K562 (cell line): ENCODE data around the gene SHROOM3. TPM values are rescaled to one million over a fixed set of nuclear protein-coding genes. Genes with fewer than 3 reads are reported as not detected.

ENCODE experiments used
- ATAC-seq: fragments of 200-7000 bp; cut with Tn5 transposase; 3 replicates; pipeline ENCODE4 v1.9.1; 2020; ENCODE audit warnings: moderate library complexity
- BruUV-seq: library from RNA; stranded (reverse); fragments of 400-500 nt; replicated peaks from 2 replicates; lab custom pipeline; 2021; lab: Mats Ljungman, UMichigan
- CTCF ChIA-PET: fragments of 300-600 bp; formaldehyde crosslinking; extraction: SDS; loops from one replicate; lab custom pipeline; 2021; ENCODE audit warnings: low intra/inter-chr PET ratio; lab: Yijun Ruan, JAX
- POLR2A ChIA-PET: fragments of 300-600, 350-650 bp; sonication (Branson Sonifier 250); formaldehyde crosslinking; extraction: SDS; loops from one replicate; lab custom pipeline; 2021; ENCODE audit warnings: antibody characterized with exemption, inconsistent platforms; lab: Yijun Ruan, JAX
- DNase-seq, 4 experiments: peaks; one replicate each; pipeline versions ENCODE4 v3.0.0 to v3.0.0-alpha.2; 2011 to 2018; ENCODE audit warnings: low spot score in 3 of 4, mixed read lengths in 3 of 4; ENCODE audit errors: extremely low read depth in 1 of 4
- FAIRE-seq: peaks from 2 replicates; lab custom pipeline; 2011; peaks lifted over from hg19 to GRCh38; lab: Jason Lieb, UNC
- H2AFZ ChIP-seq: 2 replicates; pipeline ENCODE4 v1.6.0; 2011; ENCODE audit warnings: low read depth, low read length, control low read depth, inconsistent platforms
- H3K27ac ChIP-seq: fragments of 200-600 bp; 3 replicates; pipeline ENCODE4 v1.8.0; 2011; ENCODE audit warnings: low read depth, mild to moderate bottlenecking, control low read depth, inconsistent platforms, low read length, moderate library complexity, mixed read lengths; ENCODE audit errors: extremely low read depth
- H3K27me3 ChIP-seq, 2 experiments: fragments of 300-600 bp in 1 of 2; 2 replicates in 1 of 2; 3 replicates in 1 of 2; pipeline versions ENCODE4 v1.6.0 to v1.8.0; 2011; ENCODE audit warnings: inconsistent platforms in 2 of 2, low read length in 2 of 2, mild to moderate bottlenecking in 1 of 2, mixed read lengths in 1 of 2, moderate library complexity in 1 of 2; ENCODE audit not compliant: control insufficient read depth in 2 of 2, insufficient read depth in 2 of 2
- H3K36me3 ChIP-seq: fragments of 300-600 bp; 3 replicates; pipeline ENCODE4 v1.8.0; 2011; ENCODE audit warnings: mild to moderate bottlenecking, low read length, inconsistent platforms; ENCODE audit not compliant: control insufficient read depth, insufficient read depth
- H3K4me1 ChIP-seq, 2 experiments: fragments of 200-600 bp in 1 of 2; replicated peaks in 1 of 2; 2 replicates in 1 of 2; 3 replicates in 1 of 2; pipeline versions ENCODE4 v1.5.1 to v1.8.0; 2011; ENCODE audit warnings: inconsistent platforms in 2 of 2, low read length in 2 of 2, mild to moderate bottlenecking in 1 of 2, mixed read lengths in 1 of 2, moderate library complexity in 1 of 2; ENCODE audit not compliant: control insufficient read depth in 2 of 2, insufficient read depth in 2 of 2
- H3K4me2 ChIP-seq: 2 replicates; pipeline ENCODE4 v1.6.1; 2011; ENCODE audit warnings: low read length, control low read depth, inconsistent platforms, mixed read lengths; ENCODE audit not compliant: insufficient read depth
- H3K4me3 ChIP-seq: fragments of 200-600 bp; sonication (generic), shearing (Covaris generic); 2 replicates; pipeline ENCODE4 v1.5.1; 2016; ENCODE audit warnings: control low read depth, inconsistent platforms
- H3K79me2 ChIP-seq: fragments of 200-600 bp; 3 replicates; pipeline ENCODE4 v1.8.0; 2011; ENCODE audit warnings: low read length, inconsistent platforms; ENCODE audit not compliant: control insufficient read depth, insufficient read depth
- H3K9ac ChIP-seq, 2 experiments: 2 replicates each; pipeline versions ENCODE4 v1.6.0 to v1.6.1; 2011; ENCODE audit warnings: low read depth in 2 of 2, low read length in 2 of 2, control low read depth in 1 of 2, inconsistent platforms in 1 of 2, mild to moderate bottlenecking in 1 of 2, mixed read lengths in 1 of 2; ENCODE audit not compliant: insufficient read depth in 1 of 2
- H3K9me1 ChIP-seq: one replicate; pipeline ENCODE4 v1.6.0; 2011; ENCODE audit warnings: inconsistent platforms, mild to moderate bottlenecking, low read length, moderate library complexity; ENCODE audit not compliant: control insufficient read depth, insufficient read depth
- H3K9me3 ChIP-seq: replicated peaks from 2 replicates; pipeline ENCODE4 v1.5.1; 2011; ENCODE audit warnings: low read depth, low read length, inconsistent platforms; ENCODE audit not compliant: control insufficient read depth, insufficient read depth
- H4K20me1 ChIP-seq: replicated peaks from 2 replicates; pipeline ENCODE4 v1.6.1; 2011; ENCODE audit warnings: low read length, inconsistent platforms, mixed read lengths; ENCODE audit not compliant: control insufficient read depth, insufficient read depth
- GATAD2B ChIP-seq: fragments of 450-650 bp; IDR thresholded peaks from 2 replicates; pipeline ENCODE4 v1.6.1; 2017; ENCODE audit warnings: mild to moderate bottlenecking, borderline replicate concordance
- IFI16 ChIP-seq: fragments of 250-450 bp; sonication (Bioruptor Pico); IDR thresholded peaks from 2 replicates; pipeline ENCODE4 v2.1.2; 2022; ENCODE audit warnings: mild to moderate bottlenecking, inconsistent platforms
- PRMT5 ChIP-seq: sonication (generic); formaldehyde crosslinking; IDR thresholded peaks from 2 replicates; pipeline ENCODE4 v1.5.0; 2020; ENCODE audit warnings: missing genetic modification reagents
- TSC22D4 ChIP-seq: fragments of 450-650 bp; IDR thresholded peaks from 2 replicates; pipeline ENCODE4 v1.6.1; 2016; ENCODE audit warnings: missing genetic modification characterization, missing biosample characterization, control low read depth
- ZBTB12 ChIP-seq: fragments of 250-450 bp; sonication (Bioruptor Pico); IDR thresholded peaks from 2 replicates; pipeline ENCODE4 v1.4.0; 2020
- ZMIZ1 ChIP-seq, 2 experiments: fragments of 150-350 bp in 1 of 2; IDR thresholded peaks; 2 replicates each; pipeline ENCODE4 v1.6.1; 2012 to 2016; ENCODE audit warnings: low read depth in 2 of 2, low read length in 2 of 2, mild to moderate bottlenecking in 1 of 2, moderate library complexity in 1 of 2
- WGBS: fragments of 100-300 bp; shearing (Covaris generic); methylation state at CpG from one replicate; pipeline ENCODE4 v1.1.6; 2016; ENCODE audit warnings: low coverage, mixed read lengths; ENCODE audit not compliant: insufficient coverage; ENCODE audit errors: missing lambda C conversion rate; 5-methylcytosine and 5-hydroxymethylcytosine counted together
- in situ Hi-C: fragments of 300-500 bp; cut with MboI; formaldehyde crosslinking; loops from 4 replicates; pipeline ENCODE4 v1.15.0; 2018; ENCODE audit warnings: inconsistent platforms, mixed read lengths
- intact Hi-C: fragments of 100-400 bp; cut with micrococcal nuclease; formaldehyde crosslinking; loops from 2 replicates; pipeline ENCODE4 v1.14.2; 2022
- polyA plus RNA-seq, 8 experiments: library from polyadenylated mRNA; depleted of rRNA in 4 of 8; stranded (reverse) in 5 of 8; unstranded in 3 of 8; fragments of >200 nt; fragmentation: Nextera tagmentation in 2 of 8; fragmentation: Illumina TruSeq in 1 of 8; extraction: Ambion mirVana in 2 of 8; extraction: Trizol in 1 of 8; gene quantifications; 2 replicates each; pipeline versions ENCODE4 v1.2.1 to v1.2.3, GENCODE V29; 2011 to 2014; ENCODE audit warnings: inconsistent platforms in 1 of 8, missing spikeins in 1 of 8
- total RNA-seq, 7 experiments: library from RNA; depleted of rRNA in 6 of 7; stranded (reverse); fragments of >200 nt in 6 of 7; fragmentation: Illumina TruSeq in 2 of 7; extraction: Trizol in 2 of 7; gene quantifications; 2 replicates each; pipeline versions ENCODE4 v1.2.1 to v1.2.3, GENCODE V29; 2011 to 2021; ENCODE audit warnings: low replicate concordance in 1 of 7

SHROOM3 gene
- total and polyA plus RNA-seq, 9 of the 15 experiments (the other 6 are each of a cell fraction or from before 2014, with no cell fraction given): 0.01 to 0.07 TPM; not detected in 7

GRCh38 chr4:76622717-76623116 is 187.7 kb downstream of the SHROOM3 start (continued):
- TF ChIP-seq TSC22D4 (no peak), IFI16 (CRISPR knock-in tag) (no peak), PRMT5 (CRISPR knock-in tag) (no peak)
- TF ChIP-seq, all 486 proteins: peak for 0

GRCh38 chr4:76623217-76624045 is 188.4 kb downstream of the SHROOM3 start:
- peaks cover 6 to 9% of the 10 kb centered on the region in 2 experiments; a peak in 3 of 5 replicates for H3K27me3 ChIP-seq
- 0% methylated on average over 4 of the region's 4 CpGs for whole genome bisulfite sequencing
- H3K79me2 ChIP-seq: no peaks in the 10 kb centered on the region
- ATAC-seq (no peak), FAIRE-seq (no peak), DNase-seq (no peak)
- TF ChIP-seq ZBTB12: no peak
- TF ChIP-seq ZMIZ1 (IDR thresholded peaks at IDR 0.05; ENCODE audit: low read depth in 2 of 2, low read length in 2 of 2): no peak
- no peak for TF ChIP-seq GATAD2B
- no peaks in the 10 kb centered on the region for H3K36me3 ChIP-seq
- H3K4me3 ChIP-seq: no peak overlapping the region
- no peaks in the 10 kb centered on the region for H4K20me1 ChIP-seq
- H3K9ac ChIP-seq: no peak overlapping the region
- in situ Hi-C loops: no loop called here
- H2AFZ ChIP-seq: no peak overlapping the region
- no peaks in the 10 kb centered on the region for H3K4me1 ChIP-seq
- no peaks in the 10 kb centered on the region for H3K9me1 ChIP-seq
- no TSS peak for BruUV-seq
- intact Hi-C loops: no loop called here
- CTCF ChIA-PET: no interaction called here
- POLR2A ChIA-PET: no interaction called here
- H3K4me2 ChIP-seq: no peak overlapping the region
- no peaks in the 10 kb centered on the region for H3K9me3 ChIP-seq
- no peak overlapping the region for H3K27ac ChIP-seq
